Camera-type eye (tissue), 1 donor: ENCODE measurements around the gene IMPG2. TPM values are rescaled to one million over a fixed set of nuclear protein-coding genes. Genes with fewer than 3 reads are reported as not detected.

Experiments
- total RNA-seq: library from RNA; depleted of rRNA; stranded (reverse); fragments of >200 nt; gene quantifications from one replicate; pipeline ENCODE4 v1.2.3, GENCODE V29; 2014

IMPG2 gene
- total RNA-seq = 221 TPM

DNA sequence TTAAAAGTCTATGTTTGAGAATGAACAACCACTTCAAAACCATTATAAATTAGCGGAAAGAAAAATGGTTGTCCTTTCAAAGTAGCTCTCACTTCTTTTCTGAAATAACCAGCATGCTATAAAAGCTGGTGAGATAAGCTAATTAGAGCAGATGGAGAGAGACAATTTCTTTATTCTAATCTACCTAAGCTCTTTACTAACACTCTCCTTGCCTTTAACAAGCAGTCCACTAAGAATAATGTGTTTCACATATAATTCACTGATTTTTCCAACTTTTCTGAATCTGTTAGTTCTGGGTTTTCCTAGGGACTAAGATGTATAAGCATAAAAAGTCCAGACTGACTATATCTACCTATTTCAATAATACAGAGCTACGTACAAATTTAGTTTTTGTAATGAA lies at the start of gene IMPG2:
IMPG2 (minus strand) TSS at position 101 of the 400 bp plus-strand sequence. CDS start 203 bp downstream, outside the sequence.

Other genes with a start within 250 kb of the IMPG2 start
- 102 TPM for gene SENP7, start 192.6 kb upstream of the IMPG2 start, total RNA-seq
- gene TRMT10C, start 241.3 kb upstream of the IMPG2 start, total RNA-seq = 33.7 TPM